IMR-90 (cell line): ENCODE measurements around the gene ARID5A.

ENCODE experiments used
- BHLHE40 ChIP-seq: fragments of 150-350 bp; IDR thresholded peaks from 2 replicates; pipeline ENCODE4 v1.6.1; 2016; ENCODE audit warnings: mild to moderate bottlenecking, low read depth, low read length
- CEBPB ChIP-seq: IDR thresholded peaks from 2 replicates; pipeline ENCODE4 v1.6.1; 2012; ENCODE audit warnings: low read depth, low read length, improper control_type of control experiment
- ELK1 ChIP-seq: fragments of 150-350 bp; IDR thresholded peaks from 2 replicates; pipeline ENCODE4 v1.6.1; 2016; ENCODE audit warnings: low read depth, mild to moderate bottlenecking, low read length, moderate library complexity, borderline replicate concordance
- MAZ ChIP-seq: IDR thresholded peaks from 2 replicates; pipeline ENCODE4 v1.6.1; 2012; ENCODE audit warnings: low read depth, mild to moderate bottlenecking, low read length, improper control_type of control experiment, moderate library complexity, borderline replicate concordance
- NFE2L2 ChIP-seq: fragments of 150-350 bp; IDR thresholded peaks from 2 replicates; pipeline ENCODE4 v1.6.1; 2016; ENCODE audit warnings: low read depth, mild to moderate bottlenecking, low read length
- POLR2A ChIP-seq: IDR thresholded peaks from 2 replicates; pipeline ENCODE4 v1.6.1; 2012; ENCODE audit warnings: mild to moderate bottlenecking, low read depth, low read length
- RAD21 ChIP-seq: IDR thresholded peaks from 2 replicates; pipeline ENCODE4 v1.6.1; 2012; ENCODE audit warnings: low read length, improper control_type of control experiment
- RFX5 ChIP-seq: IDR thresholded peaks from 2 replicates; pipeline ENCODE4 v1.8.0; 2012; ENCODE audit warnings: low read depth, mild to moderate bottlenecking, low read length, moderate library complexity
- USF2 ChIP-seq: fragments of 150-350 bp; IDR thresholded peaks from 2 replicates; pipeline ENCODE4 v1.6.1; 2017; ENCODE audit warnings: mild to moderate bottlenecking, antibody characterized with exemption, low read length, low read depth
- TF ChIP-seq, protein P1 (sequence below): conservative IDR thresholded peaks from 2 replicates; pipeline ENCODE4 v1.5.1; 2012; ENCODE audit warnings: mild to moderate bottlenecking, low read depth, low read length, improper control_type of control experiment

- TF ChIP-seq, protein P1, sequence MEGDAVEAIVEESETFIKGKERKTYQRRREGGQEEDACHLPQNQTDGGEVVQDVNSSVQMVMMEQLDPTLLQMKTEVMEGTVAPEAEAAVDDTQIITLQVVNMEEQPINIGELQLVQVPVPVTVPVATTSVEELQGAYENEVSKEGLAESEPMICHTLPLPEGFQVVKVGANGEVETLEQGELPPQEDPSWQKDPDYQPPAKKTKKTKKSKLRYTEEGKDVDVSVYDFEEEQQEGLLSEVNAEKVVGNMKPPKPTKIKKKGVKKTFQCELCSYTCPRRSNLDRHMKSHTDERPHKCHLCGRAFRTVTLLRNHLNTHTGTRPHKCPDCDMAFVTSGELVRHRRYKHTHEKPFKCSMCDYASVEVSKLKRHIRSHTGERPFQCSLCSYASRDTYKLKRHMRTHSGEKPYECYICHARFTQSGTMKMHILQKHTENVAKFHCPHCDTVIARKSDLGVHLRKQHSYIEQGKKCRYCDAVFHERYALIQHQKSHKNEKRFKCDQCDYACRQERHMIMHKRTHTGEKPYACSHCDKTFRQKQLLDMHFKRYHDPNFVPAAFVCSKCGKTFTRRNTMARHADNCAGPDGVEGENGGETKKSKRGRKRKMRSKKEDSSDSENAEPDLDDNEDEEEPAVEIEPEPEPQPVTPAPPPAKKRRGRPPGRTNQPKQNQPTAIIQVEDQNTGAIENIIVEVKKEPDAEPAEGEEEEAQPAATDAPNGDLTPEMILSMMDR, result no peak
- TF ChIP-seq BHLHE40, result no peak
- no peak for TF ChIP-seq MAZ
- no peak for TF ChIP-seq POLR2A
- TF ChIP-seq USF2, result no peak
- no peak for TF ChIP-seq NFE2L2
- no peak for TF ChIP-seq RAD21
- no peak for TF ChIP-seq CEBPB
- TF ChIP-seq RFX5, result no peak
- no peak for TF ChIP-seq ELK1
Observed at GRCh38 chr2:96525211-96525507, 11.4 kb upstream of the ARID5A start.
